SJCRH30 (cell line): ENCODE measurements around the gene ESF1. TPM values are rescaled to one million over a fixed set of nuclear protein-coding genes. Genes with fewer than 3 reads are reported as not detected.

Experiments
- DNase-seq, 2 experiments: peaks; one replicate each; pipeline ENCODE4 v3.0.0-alpha.2; 2015 to 2020
- H3K27ac ChIP-seq: fragments of 250-450 bp; sonication (Bioruptor Pico); 2 replicates; pipeline ENCODE4 v1.5.1; 2020; ENCODE audit warnings: mild to moderate bottlenecking, moderate library complexity
- H3K27me3 ChIP-seq: fragments of 250-450 bp; sonication (Bioruptor Pico); 2 replicates; pipeline ENCODE4 v1.5.1; 2020; ENCODE audit warnings: mild to moderate bottlenecking, moderate library complexity
- H3K36me3 ChIP-seq: fragments of 250-450 bp; sonication (Bioruptor Pico); 2 replicates; pipeline ENCODE4 v1.5.1; 2020; ENCODE audit warnings: mild to moderate bottlenecking, moderate library complexity
- H3K4me1 ChIP-seq: fragments of 250-450 bp; sonication (Bioruptor Pico); 2 replicates; pipeline ENCODE4 v1.5.1; 2020; ENCODE audit warnings: mild to moderate bottlenecking, moderate library complexity
- H3K4me3 ChIP-seq: fragments of 250-450 bp; sonication (Bioruptor Pico); 2 replicates; pipeline ENCODE4 v1.5.1; 2020; ENCODE audit warnings: mild to moderate bottlenecking, moderate library complexity
- H3K9me3 ChIP-seq: fragments of 250-450 bp; sonication (Bioruptor Pico); replicated peaks from 2 replicates; pipeline ENCODE4 v1.5.1; 2020; ENCODE audit warnings: mild to moderate bottlenecking, moderate library complexity
- total RNA-seq: library from RNA; depleted of rRNA; stranded (reverse); fragments of >200 nt; shearing (Covaris generic); gene quantifications from 2 replicates; pipeline ENCODE4 v1.2.3, GENCODE V29; 2014; rRNA removed

The ESF1 gene
- total RNA-seq = 27.8 and 33.9 TPM in 2 replicates

GRCh38 chr20:13784893-13785715 lies at the start of gene ESF1, which contains the start of gene NDUFAF5:
Gene ESF1, minus strand, starts transcription at chr20:13784919. Its CDS starts 1,779 bp downstream, at chr20:13783140.
Gene NDUFAF5, plus strand, starts transcription at chr20:13785028. Its CDS starts 41 bp downstream, at chr20:13785069.
- no peaks in the 10 kb centered on the region for H3K9me3 ChIP-seq
- H3K4me3 ChIP-seq = peak within 1 kb of the TSS; percentile 69
- peak within 1 kb of the TSS; percentile 44 for H3K27ac ChIP-seq
- H3K36me3 ChIP-seq = peaks cover 36% of the 10 kb centered on the region
- H3K27me3 ChIP-seq = no peaks in the 10 kb centered on the region
- DNase-seq = peak; percentile 97 to 98
- H3K4me1 ChIP-seq = no peaks in the 10 kb centered on the region

GRCh38 chr20:13831476-13831875 lies 46.8 kb upstream of the ESF1 start:
- Histone ChIP-seq H3K4me1 (no peaks in the 10 kb centered on the region), H3K9me3 (no peaks in the 10 kb centered on the region), H3K27ac (no peak overlapping the region), H3K27me3 (no peaks in the 10 kb centered on the region), H3K36me3 (no peaks in the 10 kb centered on the region), H3K4me3 (no peak overlapping the region)
- DNase-seq = no peak

- no peak for DNase-seq
- Histone ChIP-seq H3K36me3 (0 out of 2 replicates have a peak, but pooled peaks cover 3% of the 10 kb centered on the region), H3K4me1 (no peaks in the 10 kb centered on the region), H3K4me3 (no peak overlapping the region), H3K27me3 (no peaks in the 10 kb centered on the region), H3K9me3 (no peaks in the 10 kb centered on the region), H3K27ac (no peak overlapping the region)
Observed at GRCh38 chr20:13825465-13825864, 40.7 kb upstream of the ESF1 start.

- no peaks in the 10 kb centered on the region for H3K27me3 ChIP-seq
- H3K36me3 ChIP-seq = peaks cover 10% of the 10 kb centered on the region; the same call in 1 of the 2 replicates
- no peak overlapping the region for H3K4me3 ChIP-seq
- no peak for DNase-seq
- no peaks in the 10 kb centered on the region for H3K4me1 ChIP-seq
- no peak overlapping the region for H3K27ac ChIP-seq
- no peaks in the 10 kb centered on the region for H3K9me3 ChIP-seq
Observed at GRCh38 chr20:13824459-13824858, 39.7 kb upstream of the ESF1 start.

GRCh38 chr20:13822459-13822858 lies 37.7 kb upstream of the ESF1 start:
- DNase-seq = no peak
- no peaks in the 10 kb centered on the region for H3K27me3 ChIP-seq
- H3K4me1 ChIP-seq = no peaks in the 10 kb centered on the region
- H3K9me3 ChIP-seq = no peaks in the 10 kb centered on the region
- no peak overlapping the region for H3K27ac ChIP-seq
- peaks cover 17% of the 10 kb centered on the region for H3K36me3 ChIP-seq
- no peak overlapping the region for H3K4me3 ChIP-seq

- H3K27ac ChIP-seq = no peak overlapping the region
- no peaks in the 10 kb centered on the region for H3K9me3 ChIP-seq
- H3K4me1 ChIP-seq = no peaks in the 10 kb centered on the region
- peaks cover 23% of the 10 kb centered on the region for H3K36me3 ChIP-seq
- no peaks in the 10 kb centered on the region for H3K27me3 ChIP-seq
- DNase-seq = no peak
- no peak overlapping the region for H3K4me3 ChIP-seq
Observed at GRCh38 chr20:13821876-13822275, 37.2 kb upstream of the ESF1 start.

GRCh38 chr20:13819885-13820645 lies 35.3 kb upstream of the ESF1 start:
- Histone ChIP-seq H3K27me3 (no peaks in the 10 kb centered on the region), H3K36me3 (peaks cover 38% of the 10 kb centered on the region), H3K27ac (no peak overlapping the region), H3K4me1 (no peaks in the 10 kb centered on the region), H3K9me3 (no peaks in the 10 kb centered on the region), H3K4me3 (no peak overlapping the region)
- peak; percentile 20 to 60 for DNase-seq

GRCh38 chr20:13817342-13817741 lies 32.6 kb upstream of the ESF1 start:
- Histone ChIP-seq H3K27ac (no peak overlapping the region), H3K4me1 (no peaks in the 10 kb centered on the region), H3K27me3 (no peaks in the 10 kb centered on the region), H3K9me3 (no peaks in the 10 kb centered on the region), H3K4me3 (no peak overlapping the region), H3K36me3 (peaks cover 59% of the 10 kb centered on the region)
- no peak for DNase-seq

- no peak for DNase-seq
- peaks cover 61% of the 10 kb centered on the region for H3K36me3 ChIP-seq
- H3K27me3 ChIP-seq = no peaks in the 10 kb centered on the region
- no peak overlapping the region for H3K4me3 ChIP-seq
- no peak overlapping the region for H3K27ac ChIP-seq
- H3K9me3 ChIP-seq = no peaks in the 10 kb centered on the region
- H3K4me1 ChIP-seq = no peaks in the 10 kb centered on the region
Observed at GRCh38 chr20:13816757-13817156, 32.0 kb upstream of the ESF1 start.

GRCh38 chr20:13814672-13815071 lies 30.0 kb upstream of the ESF1 start:
- H3K36me3 ChIP-seq = peaks cover 66% of the 10 kb centered on the region
- H3K27me3 ChIP-seq = no peaks in the 10 kb centered on the region
- H3K4me1 ChIP-seq = no peaks in the 10 kb centered on the region
- H3K27ac ChIP-seq = no peak overlapping the region
- no peak for DNase-seq
- H3K9me3 ChIP-seq = no peaks in the 10 kb centered on the region
- no peak overlapping the region for H3K4me3 ChIP-seq

GRCh38 chr20:13813910-13814309 lies 29.2 kb upstream of the ESF1 start:
- H3K4me3 ChIP-seq = no peak overlapping the region
- DNase-seq = no peak
- H3K9me3 ChIP-seq = no peaks in the 10 kb centered on the region
- peaks cover 71% of the 10 kb centered on the region for H3K36me3 ChIP-seq
- H3K27ac ChIP-seq = no peak overlapping the region
- no peaks in the 10 kb centered on the region for H3K27me3 ChIP-seq
- H3K4me1 ChIP-seq = no peaks in the 10 kb centered on the region

- Histone ChIP-seq H3K36me3 (peaks cover 76% of the 10 kb centered on the region), H3K4me3 (no peak overlapping the region), H3K27ac (no peak overlapping the region), H3K9me3 (no peaks in the 10 kb centered on the region), H3K4me1 (no peaks in the 10 kb centered on the region), H3K27me3 (no peaks in the 10 kb centered on the region)
- DNase-seq = no peak
Observed at GRCh38 chr20:13810446-13810845, 25.7 kb upstream of the ESF1 start.

GRCh38 chr20:13809855-13810254 lies 25.1 kb upstream of the ESF1 start:
- H3K4me3 ChIP-seq = no peak overlapping the region
- no peaks in the 10 kb centered on the region for H3K27me3 ChIP-seq
- peaks cover 77% of the 10 kb centered on the region for H3K36me3 ChIP-seq
- H3K27ac ChIP-seq = no peak overlapping the region
- no peak for DNase-seq
- no peaks in the 10 kb centered on the region for H3K9me3 ChIP-seq
- no peaks in the 10 kb centered on the region for H3K4me1 ChIP-seq

GRCh38 chr20:13809373-13809772 lies 24.7 kb upstream of the ESF1 start:
- Histone ChIP-seq H3K4me3 (no peak overlapping the region), H3K9me3 (no peaks in the 10 kb centered on the region), H3K27me3 (no peaks in the 10 kb centered on the region), H3K27ac (no peak overlapping the region), H3K4me1 (no peaks in the 10 kb centered on the region), H3K36me3 (peaks cover 77% of the 10 kb centered on the region)
- no peak for DNase-seq

GRCh38 chr20:13800728-13801134 lies 16.0 kb upstream of the ESF1 start:
- Histone ChIP-seq H3K4me1 (peaks cover 13% of the 10 kb centered on the region), H3K9me3 (no peaks in the 10 kb centered on the region), H3K27ac (no peak overlapping the region), H3K36me3 (peaks cover 69% of the 10 kb centered on the region), H3K27me3 (no peaks in the 10 kb centered on the region), H3K4me3 (no peak overlapping the region)
- peak; percentile 96 to 97 for DNase-seq
